ENCODE data around the gene EDEM2. TPM values are rescaled to one million over a fixed set of nuclear protein-coding genes. Genes with fewer than 3 reads are reported as not detected.
"Not testable (repeated sequence)": the region's sequence is repeated elsewhere in the genome, so short reads cannot be mapped to it uniquely, and the experiment has no call there.

The EDEM2 gene
- total RNA-seq, 2 donors from 2014 or later: 27.1 to 30.0 TPM

DNA sequence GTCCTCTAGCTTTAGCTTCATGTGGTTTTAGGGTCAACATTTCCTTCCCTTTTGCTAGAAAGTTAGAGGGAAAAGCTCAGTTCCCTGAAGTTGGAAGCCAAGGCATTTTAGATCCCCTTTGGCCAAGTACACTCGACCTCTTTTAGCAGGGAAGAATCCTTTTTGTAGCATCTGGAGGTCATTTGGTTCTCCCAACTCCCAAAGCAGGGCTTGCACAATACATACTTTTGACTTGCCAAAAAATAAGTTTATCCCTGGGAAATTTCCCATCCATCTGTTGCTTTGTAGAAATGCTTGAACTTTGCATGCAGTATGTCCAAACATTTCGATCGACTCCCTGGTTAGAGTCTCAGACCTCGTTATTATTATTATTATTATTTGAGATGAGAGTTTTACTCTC is 4.6 kb upstream of the EDEM2 start:
- Histone ChIP-seq H3K27ac (no peak overlapping the region), H3K9me3 (no peaks in the 10 kb centered on the region), H3K4me3 (no peak overlapping the region), H3K27me3 (replicated peaks; ENCODE audit: insufficient read depth) (no peaks in the 10 kb centered on the region), H3K4me1 (replicated peaks) (no peaks in the 10 kb centered on the region), H3K36me3 (no peaks in the 10 kb centered on the region)
- TF ChIP-seq, protein P1, sequence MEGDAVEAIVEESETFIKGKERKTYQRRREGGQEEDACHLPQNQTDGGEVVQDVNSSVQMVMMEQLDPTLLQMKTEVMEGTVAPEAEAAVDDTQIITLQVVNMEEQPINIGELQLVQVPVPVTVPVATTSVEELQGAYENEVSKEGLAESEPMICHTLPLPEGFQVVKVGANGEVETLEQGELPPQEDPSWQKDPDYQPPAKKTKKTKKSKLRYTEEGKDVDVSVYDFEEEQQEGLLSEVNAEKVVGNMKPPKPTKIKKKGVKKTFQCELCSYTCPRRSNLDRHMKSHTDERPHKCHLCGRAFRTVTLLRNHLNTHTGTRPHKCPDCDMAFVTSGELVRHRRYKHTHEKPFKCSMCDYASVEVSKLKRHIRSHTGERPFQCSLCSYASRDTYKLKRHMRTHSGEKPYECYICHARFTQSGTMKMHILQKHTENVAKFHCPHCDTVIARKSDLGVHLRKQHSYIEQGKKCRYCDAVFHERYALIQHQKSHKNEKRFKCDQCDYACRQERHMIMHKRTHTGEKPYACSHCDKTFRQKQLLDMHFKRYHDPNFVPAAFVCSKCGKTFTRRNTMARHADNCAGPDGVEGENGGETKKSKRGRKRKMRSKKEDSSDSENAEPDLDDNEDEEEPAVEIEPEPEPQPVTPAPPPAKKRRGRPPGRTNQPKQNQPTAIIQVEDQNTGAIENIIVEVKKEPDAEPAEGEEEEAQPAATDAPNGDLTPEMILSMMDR (IDR thresholded peaks at IDR 0.05): no peak
- TF ChIP-seq POLR2A (IDR thresholded peaks at IDR 0.05) (no peak), POLR2AphosphoS5 (IDR thresholded peaks at IDR 0.05) (no peak)
- intact Hi-C loops (cut with DNase I): no loop called here
- 68% methylated on average over 4 of the region's 4 CpGs for WGBS
- DNase-seq (ENCODE audit: low spot score): no peak

DNA sequence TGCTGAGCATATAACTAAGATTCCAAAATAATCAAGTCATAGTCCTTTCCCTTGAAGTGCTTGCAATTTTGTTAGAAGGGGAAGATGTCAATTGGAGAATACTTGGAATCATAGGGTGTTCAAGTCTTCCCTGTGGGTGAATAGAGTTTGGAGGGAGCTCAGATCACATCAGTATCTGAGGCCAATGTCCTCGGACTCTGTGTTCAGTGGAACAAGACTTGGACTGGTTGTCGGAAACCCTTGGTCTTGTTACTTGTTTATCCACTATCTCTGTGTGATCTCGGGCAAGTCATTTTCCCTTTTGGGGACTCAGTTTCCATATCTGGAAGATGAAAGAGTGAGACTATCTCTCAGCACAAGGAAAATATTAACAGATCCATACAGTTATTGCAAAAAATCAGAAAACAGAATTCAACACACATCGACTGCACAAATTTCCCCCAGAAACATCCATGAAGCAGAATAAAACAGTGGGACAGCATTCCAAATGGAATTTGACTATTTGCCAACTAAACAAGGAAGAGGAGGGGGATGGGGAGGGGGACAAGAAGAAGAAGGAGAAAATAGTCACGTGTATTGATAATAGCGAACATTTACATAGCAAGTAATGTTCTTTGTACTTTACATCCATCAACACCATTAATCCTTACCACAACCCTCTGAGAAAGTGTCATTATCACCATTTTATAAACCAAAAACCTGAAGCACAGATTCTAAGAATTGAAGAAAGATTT is 3.9 kb upstream of the EDEM2 start:
- WGBS: 82% methylated on average over 6 of the region's 6 CpGs
- Histone ChIP-seq H3K36me3 (no peaks in the 10 kb centered on the region), H3K4me3 (no peak overlapping the region), H3K27me3 (replicated peaks; ENCODE audit: insufficient read depth) (no peaks in the 10 kb centered on the region), H3K9me3 (no peaks in the 10 kb centered on the region), H3K4me1 (replicated peaks) (peaks cover 5% of the 10 kb centered on the region), H3K27ac (no peak overlapping the region)
- TF ChIP-seq POLR2A (IDR thresholded peaks at IDR 0.05): no peak
- intact Hi-C loops (cut with DNase I): no loop called here
- no peak for DNase-seq (ENCODE audit: low spot score)

DNA sequence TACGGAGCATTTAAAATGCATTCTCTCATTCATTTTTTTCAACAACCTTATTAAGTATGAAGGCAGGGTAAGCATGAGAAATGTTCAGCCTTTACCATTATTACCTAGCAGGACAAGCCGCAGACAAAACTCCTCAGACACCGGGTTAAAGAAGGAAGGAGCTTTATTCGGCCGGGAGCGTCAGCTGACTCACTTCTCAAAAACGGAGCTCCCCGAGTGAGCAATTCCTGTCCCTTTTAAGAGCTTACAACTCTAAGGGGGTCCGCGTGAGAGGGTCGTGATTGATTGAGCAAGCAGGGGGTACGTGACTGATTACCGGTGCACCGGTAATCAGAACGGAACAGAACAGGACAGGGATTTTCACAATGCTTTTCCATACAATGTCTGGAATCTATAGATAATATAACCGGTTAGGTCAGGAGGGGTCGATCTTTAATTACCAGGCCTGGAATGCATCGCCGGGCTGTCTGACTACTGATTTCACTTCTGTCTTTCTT is 487 bp upstream of the EDEM2 start:
- DNase-seq (ENCODE audit: low spot score): peak; percentile 15
- H3K27me3 ChIP-seq (replicated peaks; ENCODE audit: insufficient read depth); H3K9me3 ChIP-seq; H3K4me1 ChIP-seq (replicated peaks); H3K36me3 ChIP-seq: not testable (repeated sequence)
- Histone ChIP-seq H3K4me3 (peak overlapping the region; percentile 59 to 76), H3K27ac (peak overlapping the region; percentile 71 to 73)
- WGBS: 2% methylated on average over 19 of the region's 19 CpGs
- intact Hi-C loops (cut with DNase I): loop anchor here (2.0 to 5.0 kb wide), 2 partner anchors 61 to 120 kb away; no protein-coding TSS in a partner anchor

DNA sequence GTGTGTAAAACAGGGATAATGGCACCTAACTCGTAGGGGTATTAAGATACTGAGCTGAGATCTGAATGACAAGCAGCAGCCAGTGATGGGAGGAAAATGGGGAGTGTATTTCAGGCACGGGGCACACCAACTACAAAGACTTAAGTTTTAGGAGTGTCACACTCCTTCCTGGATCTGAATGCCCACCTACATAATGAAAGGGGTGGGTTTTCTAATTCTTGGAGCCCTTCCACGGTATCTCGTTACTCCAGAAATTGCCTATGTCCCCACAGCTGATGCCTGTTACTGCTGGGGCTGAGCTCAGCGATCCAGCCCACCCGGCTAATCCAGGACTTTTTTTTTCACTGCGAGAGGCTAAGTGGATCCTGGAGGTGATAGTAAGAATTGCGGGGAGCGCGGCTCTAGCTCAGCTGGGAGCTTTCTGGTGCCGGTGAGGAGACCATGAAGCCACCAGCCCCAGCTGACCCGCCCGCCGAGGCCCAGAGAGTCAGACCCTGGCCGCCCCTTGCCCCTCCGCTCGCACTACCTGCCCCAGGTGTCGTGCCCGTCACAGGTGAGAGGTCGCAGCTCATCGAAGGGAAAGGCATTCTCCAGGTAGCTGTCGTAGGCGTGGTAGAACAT is 727 bp downstream of the EDEM2 start:
- TF ChIP-seq POLR2A (IDR thresholded peaks at IDR 0.05) (no peak), POLR2AphosphoS5 (IDR thresholded peaks at IDR 0.05) (no peak)
- TF ChIP-seq, protein P1 (IDR thresholded peaks at IDR 0.05): no peak
- 5% methylated on average over 23 of the region's 23 CpGs for WGBS
- intact Hi-C loops (cut with DNase I): loop anchor here (2.0 to 5.0 kb wide), 2 partner anchors 62 to 121 kb away; no protein-coding TSS in a partner anchor
- no peaks in the 10 kb centered on the region for H3K36me3 ChIP-seq
- H3K4me1 ChIP-seq (replicated peaks): peaks cover 5% of the 10 kb centered on the region
- no peaks in the 10 kb centered on the region for H3K9me3 ChIP-seq
- no peaks in the 10 kb centered on the region for H3K27me3 ChIP-seq (replicated peaks; ENCODE audit: insufficient read depth)
- H3K4me3 ChIP-seq: peak overlapping the region; percentile 59 to 76
- H3K27ac ChIP-seq: peak overlapping the region; percentile 71 to 73
- no peak for DNase-seq (ENCODE audit: low spot score)

DNA sequence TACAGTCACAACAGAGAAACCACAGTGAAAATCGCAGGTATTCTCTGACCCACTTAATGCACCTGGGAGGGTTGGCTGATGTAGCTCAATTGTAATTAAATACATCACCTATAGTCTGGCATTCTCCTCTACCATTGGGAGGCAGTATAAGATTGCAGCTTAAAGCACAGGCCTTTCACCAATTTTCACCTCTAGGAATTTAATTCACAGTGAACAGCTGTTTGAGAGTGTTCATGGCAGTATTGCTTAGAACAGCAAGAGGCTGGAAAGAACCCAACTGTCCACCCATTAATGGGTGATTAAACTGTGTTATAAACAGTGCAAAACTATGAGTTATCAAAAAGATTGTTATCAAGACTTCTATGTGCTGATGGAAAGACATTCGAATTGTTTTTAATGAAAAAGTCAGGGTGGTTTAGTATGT is 2.0 kb downstream of the EDEM2 start:
- 35% methylated on average over 2 of the region's 2 CpGs for WGBS
- Histone ChIP-seq H3K4me3 (no peak overlapping the region), H3K36me3 (no peaks in the 10 kb centered on the region), H3K27ac (no peak overlapping the region), H3K4me1 (replicated peaks) (peaks cover 5% of the 10 kb centered on the region), H3K27me3 (replicated peaks; ENCODE audit: insufficient read depth) (no peaks in the 10 kb centered on the region), H3K9me3 (no peaks in the 10 kb centered on the region)
- intact Hi-C loops (cut with DNase I): loop anchor here (5.0 kb wide), 1 partner anchor 122 kb away; no protein-coding TSS in a partner anchor
- TF ChIP-seq, protein P1 (IDR thresholded peaks at IDR 0.05): peak in 3 of 4 experiments; percentile 58 to 76 (median 65)
- TF ChIP-seq POLR2A (IDR thresholded peaks at IDR 0.05): no peak
- TF ChIP-seq POLR2AphosphoS5 (IDR thresholded peaks at IDR 0.05): peak; percentile 40
- DNase-seq (ENCODE audit: low spot score): peak; percentile 10

Data from prostate gland (tissue), 2 donors.